NCI-H69 (cell line): ENCODE measurements around the gene CNTN5.
A peak's percentile ranks its signal among the peaks of the same experiment; 100 is the strongest.

Experiments
- DNase-seq: peaks from one replicate; lab custom pipeline; 2025; lab: John Stamatoyannopoulos, UW

CNTN5 gene

DNA sequence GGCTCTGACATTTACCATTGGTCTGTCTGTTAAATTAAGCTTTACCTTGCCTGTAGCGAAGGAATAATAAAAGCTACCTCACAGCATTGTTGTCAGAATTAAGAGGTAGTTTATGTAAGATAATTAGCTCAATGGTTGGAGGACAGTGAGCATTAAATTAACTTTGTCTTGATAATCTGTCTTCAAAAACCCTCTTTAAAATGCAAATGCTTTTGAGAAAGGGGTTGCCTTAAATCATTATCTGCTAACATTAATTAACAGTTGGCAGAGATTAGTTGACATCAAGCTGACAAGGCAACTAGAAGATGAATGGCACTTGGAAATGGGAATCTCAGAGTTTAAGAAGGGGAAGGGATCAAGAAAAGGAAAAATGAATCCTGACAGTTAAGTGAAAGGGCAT, 905.2 kb downstream of the CNTN5 start:
- DNase-seq: peak; percentile 9

DNA sequence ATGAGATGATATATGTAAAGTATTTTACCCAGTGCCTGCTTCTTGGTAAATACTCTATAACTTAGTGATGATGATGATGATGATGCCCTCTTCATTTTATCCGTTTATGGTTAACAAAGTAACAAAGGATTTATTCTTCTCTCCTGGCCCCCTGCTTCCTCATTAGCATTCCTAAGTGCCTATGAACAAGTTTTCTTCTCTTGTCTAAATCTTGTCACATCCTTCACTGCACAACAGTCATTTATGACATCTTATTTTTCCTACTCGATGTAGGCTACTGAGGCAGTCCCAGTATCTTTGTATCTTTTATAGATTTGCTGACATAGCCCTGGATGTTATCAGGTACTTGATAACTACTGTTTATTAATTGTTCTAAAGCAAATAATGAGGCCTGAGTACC, 911.9 kb downstream of the CNTN5 start:
- DNase-seq: no peak

GRCh38 chr11:99934008-99934407, 913.3 kb downstream of the CNTN5 start:
- DNase-seq: no peak

GRCh38 chr11:99937330-99937729, 916.6 kb downstream of the CNTN5 start:
- no peak for DNase-seq

- DNase-seq: no peak
Measured at GRCh38 chr11:99952816-99953215, 932.1 kb downstream of the CNTN5 start.

- no peak for DNase-seq
Measured at GRCh38 chr11:99960536-99960935, 939.8 kb downstream of the CNTN5 start.

DNA sequence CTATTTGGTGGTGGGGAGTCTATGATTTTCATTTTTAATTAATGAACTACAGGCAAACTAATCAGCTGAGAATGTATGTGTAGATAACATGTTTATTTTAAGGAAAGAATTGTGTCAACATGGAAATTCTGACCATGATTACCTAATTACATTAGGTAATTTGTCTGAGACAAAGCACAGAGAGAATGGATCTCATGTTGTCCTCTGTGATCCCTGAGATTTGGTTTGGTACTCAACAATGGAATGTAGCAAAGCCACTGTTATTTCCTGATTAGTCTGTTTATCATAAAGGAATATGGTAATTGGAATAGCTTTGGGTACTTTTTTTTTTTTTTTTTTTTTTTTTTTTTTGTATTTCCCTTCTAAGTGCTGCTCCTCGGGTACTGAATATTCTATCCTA, 947.6 kb downstream of the CNTN5 start:
- no peak for DNase-seq

DNA sequence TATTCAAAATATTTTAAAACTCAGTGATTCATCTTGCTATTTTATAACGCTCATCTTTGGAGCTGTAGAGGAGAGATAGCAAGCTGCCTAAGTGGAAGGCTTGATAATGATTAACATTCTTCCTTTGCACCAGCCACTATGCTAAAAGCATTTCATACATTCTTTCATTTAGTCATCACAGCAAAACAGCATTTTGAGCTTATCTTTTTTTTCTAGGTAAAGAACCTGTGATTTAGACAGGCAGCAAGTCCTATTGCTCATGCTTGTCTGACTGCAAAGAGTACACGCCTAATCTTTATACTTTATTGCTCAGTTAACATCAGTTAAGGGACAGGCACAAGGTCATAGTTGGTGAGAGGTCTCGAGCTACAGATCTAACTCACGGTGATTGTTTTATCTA, 953.2 kb downstream of the CNTN5 start:
- no peak for DNase-seq

DNA sequence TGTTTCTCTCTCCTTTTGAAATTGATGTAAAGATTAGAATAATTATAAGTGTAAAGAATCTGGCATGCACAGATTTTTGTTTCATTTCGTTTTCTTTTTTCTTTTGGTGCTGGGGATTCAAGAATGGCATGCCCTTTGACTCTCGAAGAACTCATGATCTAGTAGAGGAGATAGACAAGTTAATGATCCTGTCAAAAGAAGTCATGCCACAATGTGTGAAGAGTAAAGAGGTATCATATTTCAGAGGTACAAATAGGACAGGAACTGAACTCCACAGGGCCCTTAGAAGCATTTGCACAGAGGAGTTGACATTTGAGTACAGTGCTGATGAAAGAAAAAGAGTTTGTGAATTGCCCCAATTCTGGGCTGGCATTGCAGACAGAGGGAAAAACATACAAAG, 958.3 kb downstream of the CNTN5 start:
- DNase-seq: peak; percentile 14

- DNase-seq: no peak
Measured at GRCh38 chr11:99987821-99988470, 967.2 kb downstream of the CNTN5 start.

- DNase-seq: no peak
Measured at GRCh38 chr11:99988471-99988837, 967.7 kb downstream of the CNTN5 start.

GRCh38 chr11:100003985-100004384, 983.2 kb downstream of the CNTN5 start:
- no peak for DNase-seq

DNA sequence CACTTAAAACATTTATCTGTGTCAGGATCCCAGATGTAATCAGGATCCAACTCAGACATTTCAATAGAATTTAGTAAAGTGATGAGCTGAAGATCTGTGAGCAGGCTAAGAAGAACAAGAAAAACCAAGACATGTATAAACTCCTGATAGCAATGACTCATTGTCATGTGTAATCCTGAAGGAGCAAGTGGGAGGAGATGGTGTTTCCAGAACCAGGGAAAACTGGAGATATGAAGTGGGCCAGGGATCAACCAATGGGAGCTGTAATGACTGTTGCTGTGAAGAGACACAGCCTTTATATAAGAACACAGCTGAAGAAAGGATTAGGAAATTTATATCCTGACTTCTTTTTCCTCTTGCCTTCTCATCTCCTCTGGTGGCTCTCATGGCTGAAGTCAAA, 983.8 kb downstream of the CNTN5 start:
- no peak for DNase-seq

DNA sequence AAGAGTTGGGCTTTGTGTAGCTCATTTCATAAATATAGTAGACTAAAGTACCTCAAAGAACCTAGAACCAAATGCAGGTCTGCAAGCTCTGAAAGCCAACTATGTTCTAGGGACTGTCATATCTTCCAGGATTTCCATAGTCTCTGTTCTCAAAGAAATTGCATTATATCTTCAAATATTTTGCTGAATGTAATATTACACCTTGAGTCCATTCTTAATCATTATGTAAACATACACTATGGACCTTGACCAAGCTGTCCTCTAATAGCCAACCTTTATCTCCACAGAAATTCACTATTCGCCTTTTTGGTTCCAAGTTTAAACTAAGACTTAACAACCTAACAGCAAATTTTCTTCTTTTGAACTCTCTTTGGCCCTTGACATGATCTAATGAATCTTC, 987.7 kb downstream of the CNTN5 start:
- DNase-seq: no peak

DNA sequence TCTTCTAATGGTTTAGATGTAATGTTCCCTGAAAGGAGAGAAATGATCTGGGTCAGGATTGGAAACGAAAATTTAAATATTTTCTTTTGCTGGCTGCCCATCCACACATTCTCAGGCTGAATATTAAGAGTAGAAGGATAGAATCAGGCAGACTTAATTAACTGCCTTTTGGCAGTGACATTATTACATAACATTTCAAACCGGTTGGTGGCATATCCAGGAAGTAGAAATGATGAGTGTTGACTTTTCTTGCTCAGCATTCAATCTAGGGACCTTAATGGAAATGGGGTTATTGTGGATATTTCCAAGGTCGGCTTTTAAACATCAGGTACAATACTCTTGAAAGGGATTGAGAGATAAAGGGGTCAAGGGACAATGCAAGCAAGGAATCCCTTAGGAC, 989.0 kb downstream of the CNTN5 start:
- DNase-seq: peak; percentile 40

GRCh38 chr11:100010393-100010792, 989.6 kb downstream of the CNTN5 start:
- DNase-seq: peak; percentile 12

GRCh38 chr11:100011697-100012096, 990.9 kb downstream of the CNTN5 start:
- DNase-seq: no peak

DNA sequence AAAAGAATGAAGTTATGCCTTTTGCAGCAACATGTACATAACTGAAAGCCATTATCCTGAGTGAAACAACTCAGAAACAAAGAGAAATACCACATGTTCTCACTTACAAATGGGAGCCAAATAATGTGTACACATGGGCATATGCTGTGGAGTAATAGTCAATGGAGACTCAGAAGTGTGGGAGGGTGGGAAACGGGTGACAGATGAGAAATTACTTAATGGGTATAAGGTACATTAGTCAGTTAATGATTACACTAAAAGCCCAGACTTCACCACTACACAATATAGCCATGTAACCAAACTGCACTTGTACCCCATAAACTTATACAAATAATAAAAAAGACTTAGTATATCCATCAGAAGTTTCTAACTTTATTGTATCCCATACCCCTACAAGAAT, 992.3 kb downstream of the CNTN5 start:
- DNase-seq: peak; percentile 30

GRCh38 chr11:100031973-100032372, 1011.2 kb downstream of the CNTN5 start:
- DNase-seq: no peak

GRCh38 chr11:100061006-100061405, 1040.3 kb downstream of the CNTN5 start:
- DNase-seq: no peak

DNA sequence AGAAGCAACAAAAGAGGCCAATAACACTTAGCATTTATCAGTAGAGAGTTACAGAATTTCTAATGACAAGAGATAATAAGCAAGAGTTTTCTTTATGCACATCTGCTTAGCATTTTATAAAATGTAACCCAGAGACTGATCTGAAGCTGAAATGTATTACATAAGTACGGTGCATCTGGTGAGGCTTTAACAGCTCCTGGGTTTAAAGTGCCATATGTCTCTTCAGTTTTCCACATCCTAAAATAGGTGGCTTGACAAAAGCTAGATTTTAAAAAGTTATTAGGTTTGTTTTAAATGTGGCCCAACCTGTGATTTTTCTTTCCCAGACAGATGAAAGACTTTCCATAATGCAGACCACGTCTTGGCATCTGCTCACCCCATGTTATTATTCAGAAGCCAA, 1045.7 kb downstream of the CNTN5 start:
- DNase-seq: no peak

- no peak for DNase-seq
Measured at GRCh38 chr11:100068116-100068515, 1047.4 kb downstream of the CNTN5 start.

- no peak for DNase-seq
Measured at GRCh38 chr11:100072131-100072530, 1051.4 kb downstream of the CNTN5 start.

- no peak for DNase-seq
Measured at GRCh38 chr11:100080381-100080780, 1059.6 kb downstream of the CNTN5 start.

DNA sequence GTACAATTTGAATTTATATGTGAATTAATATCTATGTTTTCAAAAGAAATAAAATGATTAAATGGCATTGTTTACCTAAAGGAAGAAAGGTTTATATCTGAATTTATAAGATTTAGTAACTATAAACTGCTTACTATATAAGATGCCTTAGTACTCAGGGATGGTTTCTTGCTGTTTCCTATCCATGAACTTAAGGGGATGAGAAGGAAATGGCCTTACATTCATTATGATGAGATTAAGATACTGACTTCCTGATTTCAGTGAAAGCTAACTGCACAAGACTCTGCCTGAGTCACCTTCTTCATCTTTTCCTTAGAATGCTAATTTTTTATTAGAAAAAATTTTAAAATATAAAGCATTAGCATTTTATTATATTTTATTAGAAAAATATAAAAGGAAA, 1060.1 kb downstream of the CNTN5 start:
- no peak for DNase-seq
